HCT116 (cell line): Measurements from ENCODE around the gene UBTF.

Experiments
- CBX3 ChIP-seq: IDR thresholded peaks from 2 replicates; pipeline ENCODE4 v1.6.1; 2012; ENCODE audit warnings: low read depth
- CTCF ChIP-seq, 3 experiments: fragments of 200-600 bp in 1 of 3; sonication (generic) in 1 of 3; IDR thresholded peaks in 2 of 3; conservative IDR thresholded peaks in 1 of 3; 2 replicates each; pipeline ENCODE4 v1.5.1; 2012 to 2017; ENCODE audit warnings: low read depth in 2 of 3, low read length in 2 of 3, antibody characterized with exemption in 1 of 3, borderline replicate concordance in 1 of 3, control low read depth in 1 of 3, mild to moderate bottlenecking in 1 of 3, mixed read lengths in 1 of 3, mixed run types in 1 of 3, moderate library complexity in 1 of 3; ENCODE audit not compliant: insufficient read depth in 1 of 3
- EGR1 ChIP-seq: IDR thresholded peaks from 2 replicates; pipeline ENCODE4 v1.6.1; 2012; ENCODE audit warnings: low read depth
- EZH2 ChIP-seq: fragments of 200-600 bp; sonication (generic); IDR thresholded peaks from 2 replicates; pipeline ENCODE4 v1.6.1; 2017; ENCODE audit warnings: antibody characterized with exemption, mixed run types
- EZH2phosphoT487 ChIP-seq: fragments of 200-600 bp; IDR thresholded peaks from 2 replicates; pipeline ENCODE4 v1.6.1; 2018; ENCODE audit warnings: antibody characterized with exemption, borderline replicate concordance
- POLR2A ChIP-seq: IDR thresholded peaks from 2 replicates; pipeline ENCODE4 v1.7.0; 2011; ENCODE audit warnings: borderline replicate concordance; ENCODE audit not compliant: insufficient read depth, insufficient read length; ENCODE audit errors: extremely low read depth
- POLR2AphosphoS5 ChIP-seq: IDR thresholded peaks from 2 replicates; pipeline ENCODE4 v1.6.1; 2011; ENCODE audit warnings: mild to moderate bottlenecking, low read depth, low read length, moderate library complexity
- ZNF274 ChIP-seq: fragments of 200-500 bp; sonication (Bioruptor generic); IDR thresholded peaks from 2 replicates; pipeline ENCODE4 v1.6.1; 2014; ENCODE audit warnings: mild to moderate bottlenecking, low read depth, low read length, inconsistent platforms
- TF ChIP-seq, protein P1 (sequence below): IDR thresholded peaks from 2 replicates; pipeline ENCODE4 v1.6.1; 2012
- TF ChIP-seq, protein P2 (sequence below): IDR thresholded peaks from 2 replicates; pipeline ENCODE4 v1.6.1; 2012; ENCODE audit warnings: low read depth

DNA sequence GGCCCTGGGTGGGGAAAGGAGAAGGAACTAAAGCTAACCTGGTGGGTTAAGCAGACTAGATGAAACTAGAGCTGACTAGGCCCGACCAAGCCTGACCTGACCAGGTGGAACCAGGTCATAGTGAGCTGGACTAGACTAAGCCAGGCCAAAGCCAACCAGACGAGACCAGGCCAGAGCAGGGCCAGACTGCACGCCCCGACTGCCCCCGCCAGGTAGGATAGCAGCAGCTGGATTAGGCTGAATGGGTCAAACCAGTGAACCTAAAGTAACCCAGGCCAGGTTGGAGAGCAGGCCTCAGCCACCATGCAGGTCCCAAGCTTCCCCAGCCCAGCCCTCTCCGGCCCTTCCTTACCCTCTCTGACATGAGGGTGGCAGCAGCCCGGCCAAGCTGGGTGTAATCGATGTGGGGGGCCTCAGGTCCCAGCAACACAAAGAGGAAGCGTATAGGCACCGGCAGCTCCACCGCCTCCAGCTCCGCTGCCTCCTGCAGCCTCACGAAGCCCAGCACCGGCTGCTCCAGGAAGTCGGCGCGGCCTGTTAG is 39.4 kb upstream of the UBTF start:
- TF ChIP-seq, protein P1, sequence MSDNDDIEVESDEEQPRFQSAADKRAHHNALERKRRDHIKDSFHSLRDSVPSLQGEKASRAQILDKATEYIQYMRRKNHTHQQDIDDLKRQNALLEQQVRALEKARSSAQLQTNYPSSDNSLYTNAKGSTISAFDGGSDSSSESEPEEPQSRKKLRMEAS: no peak
- no peak for TF ChIP-seq POLR2A
- TF ChIP-seq EZH2phosphoT487: no peak
- TF ChIP-seq CTCF (IDR thresholded peaks at IDR 0.05 in 2 of 3, conservative IDR thresholded peaks at IDR 0.05 in 1 of 3; ENCODE audit: borderline replicate concordance in 1 of 3, insufficient read depth in 1 of 3, low read depth in 2 of 3, low read length in 2 of 3): no peak
- TF ChIP-seq EZH2: no peak
- TF ChIP-seq CBX3: no peak
- TF ChIP-seq, protein P2, sequence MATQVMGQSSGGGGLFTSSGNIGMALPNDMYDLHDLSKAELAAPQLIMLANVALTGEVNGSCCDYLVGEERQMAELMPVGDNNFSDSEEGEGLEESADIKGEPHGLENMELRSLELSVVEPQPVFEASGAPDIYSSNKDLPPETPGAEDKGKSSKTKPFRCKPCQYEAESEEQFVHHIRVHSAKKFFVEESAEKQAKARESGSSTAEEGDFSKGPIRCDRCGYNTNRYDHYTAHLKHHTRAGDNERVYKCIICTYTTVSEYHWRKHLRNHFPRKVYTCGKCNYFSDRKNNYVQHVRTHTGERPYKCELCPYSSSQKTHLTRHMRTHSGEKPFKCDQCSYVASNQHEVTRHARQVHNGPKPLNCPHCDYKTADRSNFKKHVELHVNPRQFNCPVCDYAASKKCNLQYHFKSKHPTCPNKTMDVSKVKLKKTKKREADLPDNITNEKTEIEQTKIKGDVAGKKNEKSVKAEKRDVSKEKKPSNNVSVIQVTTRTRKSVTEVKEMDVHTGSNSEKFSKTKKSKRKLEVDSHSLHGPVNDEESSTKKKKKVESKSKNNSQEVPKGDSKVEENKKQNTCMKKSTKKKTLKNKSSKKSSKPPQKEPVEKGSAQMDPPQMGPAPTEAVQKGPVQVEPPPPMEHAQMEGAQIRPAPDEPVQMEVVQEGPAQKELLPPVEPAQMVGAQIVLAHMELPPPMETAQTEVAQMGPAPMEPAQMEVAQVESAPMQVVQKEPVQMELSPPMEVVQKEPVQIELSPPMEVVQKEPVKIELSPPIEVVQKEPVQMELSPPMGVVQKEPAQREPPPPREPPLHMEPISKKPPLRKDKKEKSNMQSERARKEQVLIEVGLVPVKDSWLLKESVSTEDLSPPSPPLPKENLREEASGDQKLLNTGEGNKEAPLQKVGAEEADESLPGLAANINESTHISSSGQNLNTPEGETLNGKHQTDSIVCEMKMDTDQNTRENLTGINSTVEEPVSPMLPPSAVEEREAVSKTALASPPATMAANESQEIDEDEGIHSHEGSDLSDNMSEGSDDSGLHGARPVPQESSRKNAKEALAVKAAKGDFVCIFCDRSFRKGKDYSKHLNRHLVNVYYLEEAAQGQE: no peak
- no peak for TF ChIP-seq POLR2AphosphoS5
- no peak for TF ChIP-seq ZNF274
- TF ChIP-seq EGR1: no peak
